Esophagus muscularis mucosa (tissue), 4 donors: Measurements from ENCODE around the gene ZNF142. TPM values are rescaled to one million over a fixed set of nuclear protein-coding genes. Genes with fewer than 3 reads are reported as not detected.

Experiments
- DNase-seq: peaks from one replicate; pipeline ENCODE4 v3.0.0-alpha.2; 2017; ENCODE audit errors: extremely low spot score
- H3K27ac ChIP-seq, 4 donors: fragments of 200-600 bp; sonication (generic); replicated peaks in 1 of 4; 1 replicate in 3 of 4; 2 replicates in 1 of 4; pipeline ENCODE4 v1.5.1; 2016 to 2019; ENCODE audit warnings: mild to moderate bottlenecking in 1 of 4
- H3K27me3 ChIP-seq, 4 donors: fragments of 200-600 bp; sonication (generic); one replicate each; pipeline versions ENCODE4 v1.5.1 to v1.6.0; 2016 to 2019
- H3K36me3 ChIP-seq, 4 donors: fragments of 200-600 bp; sonication (generic); one replicate each; pipeline ENCODE4 v1.5.1; 2016 to 2019
- H3K4me1 ChIP-seq, 4 donors: fragments of 200-600 bp; sonication (generic); one replicate each; pipeline ENCODE4 v1.5.1; 2016 to 2019
- H3K4me3 ChIP-seq, 4 donors: fragments of 200-600 bp; sonication (generic); 1 replicate in 2 of 4; 2 replicates in 2 of 4; pipeline ENCODE4 v1.5.1; 2016 to 2019; ENCODE audit warnings: mild to moderate bottlenecking in 4 of 4, moderate library complexity in 1 of 4
- H3K9me3 ChIP-seq, 4 donors: fragments of 200-600 bp; sonication (generic); 1 replicate in 3 of 4; 2 replicates in 1 of 4; pipeline ENCODE4 v1.5.1; 2016 to 2019
- CTCF ChIP-seq, 3 experiments: fragments of 200-600 bp in 2 of 3; fragments of 450-650 bp in 1 of 3; sonication (generic) in 2 of 3; IDR thresholded peaks; one replicate each; pipeline ENCODE4 v1.5.1; 2017 to 2019; ENCODE audit warnings: antibody characterized with exemption in 3 of 3, mild to moderate bottlenecking in 2 of 3, moderate library complexity in 1 of 3
- EP300 ChIP-seq: sonication (generic); formaldehyde crosslinking; IDR thresholded peaks from one replicate; pipeline ENCODE4 v1.6.1; 2017; ENCODE audit warnings: antibody characterized with exemption
- POLR2A ChIP-seq: fragments of 450-650 bp; IDR thresholded peaks from one replicate; pipeline ENCODE4 v1.6.1; 2017; ENCODE audit warnings: antibody characterized with exemption, moderate library complexity, mild to moderate bottlenecking, low read depth
- POLR2AphosphoS5 ChIP-seq, 2 donors: sonication (generic); formaldehyde crosslinking; IDR thresholded peaks; one replicate each; pipeline ENCODE4 v1.6.1; 2017; ENCODE audit warnings: antibody characterized with exemption in 2 of 2
- WGBS: methylation state at CpG from one replicate; pipeline ENCODE4 v1.1.5; 2018; 5-methylcytosine and 5-hydroxymethylcytosine counted together
- intact Hi-C: fragments of 100-400 bp; cut with DNase I; formaldehyde crosslinking; loops from one replicate; pipeline ENCODE4 v1.15.1; 2023
- total RNA-seq, 4 donors: library from RNA; depleted of rRNA; stranded (reverse); fragments of >200 nt; gene quantifications; one replicate each; pipeline versions ENCODE4 v1.1.0 to v1.2.1, GENCODE V29; 2016

Gene ZNF142
- total RNA-seq, 4 donors from 2014 or later = 17.4 to 33.6 (median 26.3) TPM

GRCh38 chr2:218655751-218656150 is 3.7 kb downstream of the ZNF142 start:
- Histone ChIP-seq H3K36me3 (peaks cover 32 to 71% (median 52%) of the 10 kb centered on the region in 4 donors), H3K9me3 (no peaks in the 10 kb centered on the region), H3K4me3 (no peak overlapping the region), H3K27ac (no peak overlapping the region), H3K27me3 (no peaks in the 10 kb centered on the region), H3K4me1 (peaks cover 22 to 41% (median 27%) of the 10 kb centered on the region in 4 donors)
- intact Hi-C loops = no loop called here
- TF ChIP-seq EP300 = no peak
- no peak for TF ChIP-seq POLR2AphosphoS5 (IDR thresholded peaks at IDR 0.05)
- TF ChIP-seq CTCF (IDR thresholded peaks at IDR 0.05) = no peak
- TF ChIP-seq POLR2A = no peak
- DNase-seq = no peak
- WGBS = 74% methylated on average over 2 of the region's 2 CpGs

GRCh38 chr2:218648787-218649100 is 10.7 kb downstream of the ZNF142 start:
- Histone ChIP-seq H3K27ac (no peak overlapping the region), H3K36me3 (peaks cover 76 to 100% (median 96%) of the 10 kb centered on the region in 4 donors), H3K4me1 (peaks cover 0 to 5% (median 0%) of the 10 kb centered on the region in 4 donors), H3K9me3 (no peaks in the 10 kb centered on the region), H3K27me3 (no peaks in the 10 kb centered on the region), H3K4me3 (no peak overlapping the region)
- intact Hi-C loops = loop anchor here (5.0 kb wide), 2 partner anchors 66 to 81 kb away; partner anchors contain the start of genes CNOT9 and USP37
- no peak for DNase-seq
- WGBS = 87% methylated on average over 4 of the region's 11 CpGs
- TF ChIP-seq CTCF (IDR thresholded peaks at IDR 0.05) (no peak), POLR2A (no peak), POLR2AphosphoS5 (IDR thresholded peaks at IDR 0.05) (no peak), EP300 (no peak)

- Histone ChIP-seq H3K9me3 (no peaks in the 10 kb centered on the region), H3K27ac (no peak overlapping the region), H3K36me3 (peaks cover 80 to 100% (median 96%) of the 10 kb centered on the region in 4 donors), H3K4me1 (peaks cover 0 to 5% (median 0%) of the 10 kb centered on the region in 4 donors), H3K4me3 (no peak overlapping the region), H3K27me3 (no peaks in the 10 kb centered on the region)
- intact Hi-C loops = loop anchor here (5.0 kb wide), 2 partner anchors 66 to 81 kb away; partner anchors contain the start of genes CNOT9 and USP37
- TF ChIP-seq CTCF (IDR thresholded peaks at IDR 0.05) = peak; percentile 73 to 93 (median 75)
- peak; percentile 41 to 46 for TF ChIP-seq POLR2AphosphoS5 (IDR thresholded peaks at IDR 0.05)
- TF ChIP-seq EP300 = no peak
- no peak for TF ChIP-seq POLR2A
- 62% methylated on average over 9 of the region's 9 CpGs for WGBS
- DNase-seq = no peak
Measured at GRCh38 chr2:218648088-218648786, 11.2 kb downstream of the ZNF142 start.

GRCh38 chr2:218645126-218645525 is 14.3 kb downstream of the ZNF142 start:
- peaks cover 0 to 5% (median 0%) of the 10 kb centered on the region in 4 donors for H3K4me1 ChIP-seq
- no peaks in the 10 kb centered on the region for H3K9me3 ChIP-seq
- no peaks in the 10 kb centered on the region for H3K27me3 ChIP-seq
- H3K4me3 ChIP-seq = no peak overlapping the region
- DNase-seq = no peak
- H3K27ac ChIP-seq = no peak overlapping the region
- TF ChIP-seq POLR2A (no peak), CTCF (IDR thresholded peaks at IDR 0.05) (no peak), POLR2AphosphoS5 (IDR thresholded peaks at IDR 0.05) (no peak), EP300 (no peak)
- intact Hi-C loops = loop anchor here (5.0 kb wide), 2 partner anchors 63 to 78 kb away; partner anchors contain the start of genes CNOT9 and USP37
- 83% methylated on average over 1 of the region's 1 CpG for WGBS
- peaks cover 79 to 100% (median 95%) of the 10 kb centered on the region in 4 donors for H3K36me3 ChIP-seq
